ENCODE data around the gene KAT6B.
"Not testable (repeated sequence)": the region's sequence is repeated elsewhere in the genome, so short reads cannot be mapped to it uniquely, and the experiment has no call there.

KAT6B gene

DNA sequence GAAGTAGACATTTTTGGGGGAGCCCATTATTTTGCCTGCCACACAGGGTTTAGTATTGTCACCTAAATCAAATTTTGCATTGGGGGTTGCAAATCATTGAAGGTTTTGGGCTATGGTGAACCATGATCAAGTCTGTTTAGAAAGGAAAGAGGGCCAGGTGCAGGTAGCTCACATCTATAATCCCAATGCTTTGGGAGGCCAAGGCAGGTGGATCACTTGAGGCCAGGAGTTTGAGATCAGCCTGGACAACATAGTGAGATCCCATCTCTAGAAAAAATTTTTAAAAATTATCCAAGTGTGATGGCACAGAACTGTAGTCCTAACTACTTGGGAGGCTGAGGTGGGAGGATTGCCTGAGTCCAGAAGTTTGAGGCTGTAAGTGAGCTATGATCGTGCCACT lies 31.2 kb downstream of the KAT6B start:
- DNase-seq (ENCODE audit: low spot score) (no peak), FAIRE-seq (no peak)

GRCh38 chr10:74859546-74859945 lies 33.1 kb downstream of the KAT6B start:
- FAIRE-seq, result no peak
- no peak for DNase-seq (ENCODE audit: low spot score)

DNA sequence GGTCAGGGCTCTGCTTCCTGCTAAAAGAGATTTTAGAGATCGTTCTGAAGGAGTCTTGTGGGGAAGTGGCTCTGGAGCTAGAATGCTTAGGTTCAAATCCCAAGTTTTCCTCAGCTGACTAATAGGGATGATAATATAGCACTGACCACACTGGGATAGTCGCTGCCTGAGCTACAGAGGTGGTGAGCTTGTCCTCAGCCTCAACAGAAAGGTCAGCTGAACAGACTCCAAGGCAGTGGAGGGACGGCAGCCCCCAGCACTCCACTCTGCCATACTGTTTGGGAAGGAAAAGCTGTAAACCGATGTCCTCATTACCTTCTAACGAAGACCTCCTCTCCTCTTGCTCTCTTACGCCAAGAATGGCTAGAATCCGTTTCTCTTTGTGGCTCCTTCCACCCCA lies 36.2 kb downstream of the KAT6B start:
- FAIRE-seq, result no peak
- DNase-seq (ENCODE audit: low spot score), result no peak

DNA sequence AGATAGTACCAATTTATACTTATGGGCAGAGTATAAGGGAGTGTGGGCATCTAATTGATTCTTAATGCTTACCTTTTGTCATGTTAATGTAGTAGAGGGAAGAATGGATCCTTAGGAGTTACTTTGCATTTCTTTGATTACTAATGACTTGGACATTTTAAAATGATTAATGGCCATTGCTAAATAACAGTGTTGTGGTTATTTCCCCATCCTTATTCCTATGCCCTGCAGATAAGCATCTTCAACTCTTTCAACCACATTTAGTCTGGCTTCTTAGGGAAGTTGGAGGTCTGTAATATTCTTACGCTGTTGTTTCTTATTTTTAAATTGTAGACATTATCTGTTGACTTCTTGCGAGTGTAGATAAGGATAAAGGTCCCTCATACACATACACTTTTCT lies 37.2 kb downstream of the KAT6B start:
- no peak for FAIRE-seq
- DNase-seq (ENCODE audit: low spot score), result no peak

GRCh38 chr10:74867351-74867750 lies 41.0 kb downstream of the KAT6B start:
- FAIRE-seq, result no peak

GRCh38 chr10:74868392-74868977 lies 42.1 kb downstream of the KAT6B start:
- DNase-seq (ENCODE audit: low spot score), result no peak
- no peak for FAIRE-seq

More at GRCh38 chr10:74867351-74867750, 41.0 kb downstream of the KAT6B start:
- DNase-seq (ENCODE audit: low spot score), result no peak

- FAIRE-seq (no peak), DNase-seq (ENCODE audit: low spot score) (no peak)
Observed at GRCh38 chr10:74869635-74870034, 43.2 kb downstream of the KAT6B start.

- DNase-seq (ENCODE audit: low spot score), result no peak
- no peak for FAIRE-seq
Observed at GRCh38 chr10:74870191-74870590, 43.8 kb downstream of the KAT6B start.

DNA sequence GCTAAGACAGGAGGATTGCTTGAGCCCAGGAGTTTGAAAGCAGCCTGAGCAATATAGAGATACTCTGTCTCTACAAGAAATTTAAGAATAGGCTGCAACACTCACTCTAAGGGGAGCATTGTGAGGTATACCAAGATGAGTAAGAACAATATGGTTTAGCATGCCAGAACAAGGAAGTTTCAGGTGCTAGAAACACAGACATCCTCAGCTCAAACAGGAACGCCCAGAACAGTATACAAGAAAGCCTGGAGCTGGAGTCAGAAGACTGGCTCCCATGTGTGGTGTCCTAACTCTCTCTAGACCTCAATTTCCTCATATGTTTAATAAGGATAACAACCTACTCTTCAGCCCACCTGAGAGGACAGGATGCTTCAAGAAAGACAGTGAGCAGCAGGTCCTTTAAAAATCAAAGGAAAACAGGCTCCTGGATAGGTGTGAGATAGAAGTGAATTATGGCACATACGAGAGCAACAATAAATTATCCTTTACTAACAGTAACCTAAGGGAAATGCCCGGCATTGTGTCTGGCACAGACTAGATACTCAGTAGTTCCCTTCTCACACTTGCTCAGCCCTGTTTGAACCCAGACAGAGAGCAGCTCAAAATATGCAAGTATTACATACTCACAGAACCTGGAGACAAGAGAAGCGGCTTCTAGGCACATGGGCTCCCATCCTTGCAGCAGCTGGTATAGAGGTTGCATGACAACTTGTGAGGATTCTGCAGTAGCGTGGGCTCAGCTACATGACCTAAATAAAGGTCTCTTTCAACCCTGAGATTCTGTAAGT lies 45.4 kb downstream of the KAT6B start:
- FAIRE-seq (no peak), DNase-seq (ENCODE audit: low spot score) (no peak)

GRCh38 chr10:74873803-74874454 lies 47.5 kb downstream of the KAT6B start:
- no peak for DNase-seq (ENCODE audit: low spot score)
- FAIRE-seq, result no peak

- FAIRE-seq, result no peak
- DNase-seq (ENCODE audit: low spot score), result no peak
Observed at GRCh38 chr10:74874649-74875048, 48.2 kb downstream of the KAT6B start.

DNA sequence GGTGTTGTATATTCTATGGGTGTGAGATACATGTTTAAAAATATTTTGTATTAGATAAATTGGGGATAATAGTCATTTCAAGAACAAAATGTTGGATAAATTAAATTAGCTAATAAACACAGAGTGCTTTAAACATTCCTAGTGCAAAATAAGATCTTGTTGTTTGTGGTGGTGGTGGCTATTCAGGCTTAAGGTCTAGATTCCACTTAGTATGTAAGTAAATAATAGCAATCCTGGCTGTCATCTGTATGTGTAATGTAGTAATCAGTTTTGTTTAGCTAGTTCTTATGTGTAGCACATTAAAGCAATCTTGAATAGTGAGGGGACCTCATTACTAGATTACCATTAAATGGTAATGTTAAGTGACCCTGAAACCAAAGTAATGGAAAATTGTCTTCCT lies 48.7 kb downstream of the KAT6B start:
- no peak for FAIRE-seq
- no peak for DNase-seq (ENCODE audit: low spot score)

GRCh38 chr10:74875966-74876365 lies 49.6 kb downstream of the KAT6B start:
- FAIRE-seq, result no peak
- no peak for DNase-seq (ENCODE audit: low spot score)

DNA sequence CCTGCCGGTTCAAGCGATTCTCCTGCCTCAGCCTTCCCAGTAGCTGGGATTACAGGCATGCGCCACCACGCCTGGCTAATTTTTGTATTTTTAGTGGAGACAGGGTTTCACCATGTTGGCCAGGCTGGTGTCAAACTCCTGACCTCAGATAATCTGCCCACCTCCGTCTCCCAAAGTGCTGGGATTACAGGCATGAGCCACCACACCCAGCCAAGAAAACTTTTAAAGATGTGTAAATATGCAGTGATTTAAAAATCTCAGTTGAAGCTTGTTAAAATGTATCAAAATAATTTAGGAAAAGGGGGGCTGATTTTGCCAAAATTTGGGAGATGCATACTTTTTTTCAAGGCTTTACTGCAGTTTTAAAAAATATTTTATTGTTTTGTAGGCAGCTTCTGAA lies 50.7 kb downstream of the KAT6B start:
- FAIRE-seq; DNase-seq (ENCODE audit: low spot score): not testable (repeated sequence)

DNA sequence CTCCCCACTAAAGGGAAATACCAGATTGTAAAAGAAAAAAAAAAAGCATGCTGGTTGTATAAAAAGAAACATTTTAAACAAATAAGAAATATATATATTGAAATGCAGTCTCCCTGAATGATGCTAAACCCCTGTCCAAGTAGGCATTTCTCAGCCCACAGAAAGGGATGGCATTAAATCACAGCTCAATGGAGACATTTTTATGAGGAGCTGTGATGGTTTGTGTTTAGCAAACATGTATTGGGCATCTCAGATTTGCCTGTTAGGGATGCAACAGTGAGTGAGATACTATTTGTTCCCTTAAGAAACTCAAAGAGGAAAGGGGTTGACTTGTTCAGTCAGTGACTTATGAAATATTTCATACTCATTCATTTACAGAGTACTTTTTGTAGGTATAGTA lies 51.5 kb downstream of the KAT6B start:
- no peak for FAIRE-seq
- DNase-seq (ENCODE audit: low spot score), result no peak

DNA sequence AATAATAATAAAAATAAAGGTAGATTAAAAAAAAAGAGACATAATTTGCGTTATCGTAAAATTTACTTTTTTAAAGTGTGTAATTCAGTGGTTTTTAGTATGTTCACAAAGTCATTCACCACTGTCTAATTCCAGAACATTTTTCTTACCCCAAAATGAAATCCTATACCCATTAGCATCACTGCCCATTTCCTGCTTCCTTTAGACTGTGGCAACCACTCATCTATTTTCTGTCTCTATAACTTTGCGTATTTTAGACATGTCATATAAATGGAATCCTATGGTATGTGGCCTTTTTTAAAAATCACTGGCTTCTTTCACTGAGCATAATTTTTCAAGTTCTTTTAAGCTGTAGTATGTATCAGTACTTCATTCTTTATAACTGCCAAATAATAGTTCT lies 53.6 kb downstream of the KAT6B start:
- FAIRE-seq, result no peak
- DNase-seq (ENCODE audit: low spot score), result no peak

DNA sequence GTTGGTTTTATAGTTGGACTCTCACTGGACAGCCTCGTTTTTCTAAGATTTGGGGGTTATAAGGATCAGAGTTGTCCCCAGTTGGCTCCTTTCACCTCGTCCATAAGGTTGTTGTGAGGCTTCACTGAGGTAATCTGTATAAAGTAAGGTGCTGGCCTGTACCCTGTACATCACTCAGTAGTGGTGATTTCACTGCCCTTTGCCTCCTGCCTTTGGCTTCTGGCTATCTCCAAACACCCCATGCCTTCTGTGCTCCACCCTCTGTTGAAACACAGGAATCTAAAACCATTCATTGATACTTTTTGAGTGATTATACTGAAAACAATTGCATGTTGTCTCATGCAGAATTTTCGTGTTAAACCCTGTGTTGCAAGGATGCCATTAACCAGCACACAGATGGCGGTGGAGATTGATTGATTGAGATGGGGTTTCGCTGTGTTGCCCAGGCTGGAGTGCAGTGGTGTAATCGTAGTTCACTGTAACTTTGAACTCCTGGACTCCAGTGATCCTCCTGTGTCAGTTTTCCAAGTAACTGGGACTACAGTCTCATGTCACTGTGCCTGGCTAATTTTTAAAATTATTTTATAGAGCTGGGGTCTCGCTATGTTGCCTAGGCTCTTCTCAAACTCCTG lies 55.0 kb downstream of the KAT6B start:
- no peak for FAIRE-seq
- DNase-seq (ENCODE audit: low spot score), result no peak

- FAIRE-seq (no peak), DNase-seq (ENCODE audit: low spot score) (no peak)
Observed at GRCh38 chr10:74882427-74882826, 56.0 kb downstream of the KAT6B start.

GRCh38 chr10:74882831-74883230 lies 56.4 kb downstream of the KAT6B start:
- DNase-seq (ENCODE audit: low spot score) (no peak), FAIRE-seq (no peak)

- no peak for FAIRE-seq
Observed at GRCh38 chr10:74883428-74883827, 57.0 kb downstream of the KAT6B start.

GRCh38 chr10:74887614-74888284 lies 61.3 kb downstream of the KAT6B start:
- FAIRE-seq, result no peak
- DNase-seq (ENCODE audit: low spot score), result no peak

More at GRCh38 chr10:74883428-74883827, 57.0 kb downstream of the KAT6B start:
- DNase-seq (ENCODE audit: low spot score), result no peak

Measured in RCC 7860 (cell line).